ENCODE measurements around the gene CPT1A. TPM values are rescaled to one million over a fixed set of nuclear protein-coding genes. Genes with fewer than 3 reads are reported as not detected.

Gene CPT1A
- total RNA-seq, 1 donor: 29.3 TPM

DNA sequence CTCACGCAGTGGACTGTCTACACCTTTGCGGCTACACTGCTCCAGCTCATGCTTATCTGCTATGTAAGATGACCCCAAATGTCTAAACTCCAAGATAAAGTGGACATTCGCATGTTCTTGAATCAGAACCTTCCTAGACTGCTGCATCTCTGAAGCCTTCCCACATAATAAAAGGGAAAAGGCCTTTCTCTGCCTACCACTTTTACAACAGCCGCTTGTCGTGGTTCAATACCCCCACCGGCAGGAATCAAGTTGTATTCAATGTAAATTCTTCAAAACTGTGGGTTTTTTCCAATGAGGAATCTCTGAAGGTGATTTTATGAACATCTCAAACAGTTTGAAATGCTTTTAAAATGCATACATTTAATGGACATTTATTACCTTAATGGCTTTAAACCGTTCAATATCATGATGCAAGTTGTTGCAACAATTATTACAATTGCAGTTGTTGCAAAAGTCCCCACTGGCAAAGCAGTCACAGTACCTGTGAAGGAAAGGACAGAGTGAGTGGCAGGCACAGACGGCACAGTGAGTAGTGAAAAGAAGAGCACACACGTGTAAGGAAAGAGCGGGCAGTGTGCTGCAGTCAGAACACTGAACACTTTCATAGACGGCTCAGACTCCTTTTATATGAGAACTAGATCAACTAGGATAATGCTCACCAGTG is 126.1 kb downstream of the CPT1A start:
- Histone ChIP-seq H3K27me3 (ENCODE audit: insufficient read depth, low read length) (peaks cover 76% of the 10 kb centered on the region), H2AFZ (ENCODE audit: low read length) (no peak overlapping the region), H3K36me3 (ENCODE audit: insufficient read depth, low read length) (no peaks in the 10 kb centered on the region), H4K20me1 (ENCODE audit: insufficient read depth, low read length) (no peaks in the 10 kb centered on the region), H3K79me2 (ENCODE audit: insufficient read depth, low read length) (no peaks in the 10 kb centered on the region), H3K4me3 (ENCODE audit: insufficient read depth, low read length) (no peak overlapping the region), H3K9me3 (ENCODE audit: low read depth, low read length) (peaks cover 4% of the 10 kb centered on the region), H3K4me1 (ENCODE audit: insufficient read depth, low read length) (no peaks in the 10 kb centered on the region), H3K27ac (ENCODE audit: low read depth, low read length) (no peak overlapping the region), H3K4me2 (ENCODE audit: insufficient read depth, low read length) (no peak overlapping the region)
- TF ChIP-seq, protein P1, sequence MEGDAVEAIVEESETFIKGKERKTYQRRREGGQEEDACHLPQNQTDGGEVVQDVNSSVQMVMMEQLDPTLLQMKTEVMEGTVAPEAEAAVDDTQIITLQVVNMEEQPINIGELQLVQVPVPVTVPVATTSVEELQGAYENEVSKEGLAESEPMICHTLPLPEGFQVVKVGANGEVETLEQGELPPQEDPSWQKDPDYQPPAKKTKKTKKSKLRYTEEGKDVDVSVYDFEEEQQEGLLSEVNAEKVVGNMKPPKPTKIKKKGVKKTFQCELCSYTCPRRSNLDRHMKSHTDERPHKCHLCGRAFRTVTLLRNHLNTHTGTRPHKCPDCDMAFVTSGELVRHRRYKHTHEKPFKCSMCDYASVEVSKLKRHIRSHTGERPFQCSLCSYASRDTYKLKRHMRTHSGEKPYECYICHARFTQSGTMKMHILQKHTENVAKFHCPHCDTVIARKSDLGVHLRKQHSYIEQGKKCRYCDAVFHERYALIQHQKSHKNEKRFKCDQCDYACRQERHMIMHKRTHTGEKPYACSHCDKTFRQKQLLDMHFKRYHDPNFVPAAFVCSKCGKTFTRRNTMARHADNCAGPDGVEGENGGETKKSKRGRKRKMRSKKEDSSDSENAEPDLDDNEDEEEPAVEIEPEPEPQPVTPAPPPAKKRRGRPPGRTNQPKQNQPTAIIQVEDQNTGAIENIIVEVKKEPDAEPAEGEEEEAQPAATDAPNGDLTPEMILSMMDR (IDR thresholded peaks at IDR 0.05; ENCODE audit: extremely low read depth, low read depth, low read length): no peak
- no peak for DNase-seq (ENCODE audit: insufficient read length, low spot score, missing footprints)

DNA sequence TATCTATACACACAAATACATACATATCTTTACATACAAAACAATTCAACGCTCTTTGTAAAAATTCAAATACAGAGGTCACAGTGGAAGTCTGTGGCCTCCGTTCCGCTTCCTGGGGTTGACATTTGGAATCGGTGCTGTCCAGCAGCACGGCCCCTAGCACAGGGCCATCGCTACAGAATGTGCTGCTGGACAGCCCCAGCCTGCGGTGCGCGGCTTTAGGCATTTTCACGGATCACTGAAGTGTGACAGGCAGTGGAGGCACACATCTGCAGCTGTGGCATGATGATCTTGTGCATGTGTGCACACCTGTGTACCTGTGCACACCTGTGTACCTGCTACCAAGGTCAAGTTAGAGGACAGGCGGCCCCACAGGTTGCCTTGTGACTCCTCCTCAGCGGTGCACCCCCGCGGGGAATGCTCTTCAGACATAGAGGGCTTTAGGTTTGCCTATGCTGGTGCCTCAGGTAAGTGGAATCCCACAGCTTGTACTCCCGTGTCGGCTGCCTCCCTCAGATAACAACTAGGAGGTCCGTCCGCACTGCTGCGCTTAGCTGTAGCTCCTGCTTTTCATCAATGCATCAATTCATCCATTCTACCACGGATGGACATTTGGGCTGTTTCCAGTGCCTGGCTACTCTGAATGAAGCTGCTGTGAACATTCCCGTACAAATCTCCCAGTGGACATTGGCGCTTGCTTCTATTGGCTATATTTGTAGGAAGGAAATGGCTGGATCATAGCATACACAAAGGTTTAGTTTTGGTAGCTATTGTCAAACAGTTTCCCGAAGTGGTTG is 127.5 kb downstream of the CPT1A start:
- H2AFZ ChIP-seq (ENCODE audit: low read length): no peak overlapping the region

DNA sequence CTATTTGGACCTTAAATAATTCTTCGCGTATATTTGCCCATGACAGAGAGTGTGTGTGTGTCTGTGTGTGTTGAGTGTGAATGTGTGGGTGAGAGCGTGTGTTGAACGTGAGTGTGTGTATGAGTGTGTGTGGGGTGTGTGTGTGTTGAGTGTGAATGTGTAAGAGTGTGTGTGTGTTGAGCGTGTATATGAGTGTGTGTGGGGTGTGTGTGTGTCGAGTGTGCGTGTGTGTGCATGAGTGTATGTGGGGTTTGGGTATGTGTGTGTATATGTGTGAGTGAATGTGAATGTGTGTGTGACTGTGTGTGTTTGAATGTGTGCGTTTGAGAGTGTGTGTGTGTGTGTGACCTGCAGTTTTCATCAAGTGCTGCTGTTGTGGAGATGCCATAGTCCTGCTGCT is 130.6 kb downstream of the CPT1A start:
- Histone ChIP-seq H3K4me3 (ENCODE audit: insufficient read depth, low read length) (no peak overlapping the region), H3K4me1 (ENCODE audit: insufficient read depth, low read length) (no peaks in the 10 kb centered on the region), H2AFZ (ENCODE audit: low read length) (no peak overlapping the region), H3K9me3 (ENCODE audit: low read depth, low read length) (no peaks in the 10 kb centered on the region), H3K79me2 (ENCODE audit: insufficient read depth, low read length) (no peaks in the 10 kb centered on the region), H4K20me1 (ENCODE audit: insufficient read depth, low read length) (no peaks in the 10 kb centered on the region), H3K4me2 (ENCODE audit: insufficient read depth, low read length) (no peak overlapping the region), H3K27me3 (ENCODE audit: insufficient read depth, low read length) (peaks cover 70% of the 10 kb centered on the region), H3K36me3 (ENCODE audit: insufficient read depth, low read length) (no peaks in the 10 kb centered on the region), H3K27ac (ENCODE audit: low read depth, low read length) (no peak overlapping the region)
- TF ChIP-seq, protein P1 (IDR thresholded peaks at IDR 0.05; ENCODE audit: extremely low read depth, low read depth, low read length): no peak
- DNase-seq (ENCODE audit: insufficient read length, low spot score, missing footprints): no peak

More for the DNA sequence above, 127.5 kb downstream of the CPT1A start:
- H3K9me3 ChIP-seq (ENCODE audit: low read depth, low read length): peaks cover 2% of the 10 kb centered on the region
- no peaks in the 10 kb centered on the region for H3K4me1 ChIP-seq (ENCODE audit: insufficient read depth, low read length)
- DNase-seq (ENCODE audit: insufficient read length, low spot score, missing footprints): no peak
- no peaks in the 10 kb centered on the region for H3K36me3 ChIP-seq (ENCODE audit: insufficient read depth, low read length)
- H3K4me2 ChIP-seq (ENCODE audit: insufficient read depth, low read length): no peak overlapping the region
- no peaks in the 10 kb centered on the region for H4K20me1 ChIP-seq (ENCODE audit: insufficient read depth, low read length)
- H3K27ac ChIP-seq (ENCODE audit: low read depth, low read length): no peak overlapping the region
- no peaks in the 10 kb centered on the region for H3K79me2 ChIP-seq (ENCODE audit: insufficient read depth, low read length)
- TF ChIP-seq, protein P1 (IDR thresholded peaks at IDR 0.05; ENCODE audit: extremely low read depth, low read depth, low read length): no peak
- H3K4me3 ChIP-seq (ENCODE audit: insufficient read depth, low read length): no peak overlapping the region
- peaks cover 69% of the 10 kb centered on the region for H3K27me3 ChIP-seq (ENCODE audit: insufficient read depth, low read length)

DNA sequence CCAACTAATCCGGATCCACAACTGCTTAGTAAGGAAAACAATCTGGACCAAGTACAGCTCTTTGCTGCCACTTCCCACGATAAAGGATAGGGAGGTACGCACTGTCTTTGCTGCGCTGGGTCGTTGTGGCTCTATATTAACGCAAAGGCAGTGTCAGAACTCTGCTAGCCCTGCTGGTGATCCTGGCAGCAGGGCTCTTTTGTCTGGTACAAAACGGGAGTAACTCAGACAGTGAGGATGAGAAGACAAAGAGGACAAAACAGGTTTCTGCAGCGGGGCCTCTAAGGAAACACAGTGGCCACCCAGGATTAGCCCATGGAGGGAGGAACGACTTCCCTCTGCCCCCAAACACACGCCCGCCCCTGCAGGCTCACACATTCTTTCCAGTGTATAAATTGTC is 131.3 kb downstream of the CPT1A start:
- Histone ChIP-seq H3K4me2 (ENCODE audit: insufficient read depth, low read length) (no peak overlapping the region), H3K4me1 (ENCODE audit: insufficient read depth, low read length) (no peaks in the 10 kb centered on the region), H4K20me1 (ENCODE audit: insufficient read depth, low read length) (no peaks in the 10 kb centered on the region), H3K27me3 (ENCODE audit: insufficient read depth, low read length) (peaks cover 65% of the 10 kb centered on the region), H3K27ac (ENCODE audit: low read depth, low read length) (no peak overlapping the region), H3K36me3 (ENCODE audit: insufficient read depth, low read length) (no peaks in the 10 kb centered on the region), H3K79me2 (ENCODE audit: insufficient read depth, low read length) (no peaks in the 10 kb centered on the region), H3K4me3 (ENCODE audit: insufficient read depth, low read length) (no peak overlapping the region), H3K9me3 (ENCODE audit: low read depth, low read length) (no peaks in the 10 kb centered on the region), H2AFZ (ENCODE audit: low read length) (no peak overlapping the region)
- TF ChIP-seq, protein P1 (IDR thresholded peaks at IDR 0.05; ENCODE audit: extremely low read depth, low read depth, low read length): no peak
- no peak for DNase-seq (ENCODE audit: insufficient read length, low spot score, missing footprints)
